ENCODE data around the gene CSAG1. TPM values are rescaled to one million over a fixed set of nuclear protein-coding genes. Genes with fewer than 3 reads are reported as not detected.
A peak's percentile ranks its signal among the peaks of the same experiment; 100 is the strongest.
"Not testable (repeated sequence)": the region's sequence is repeated elsewhere in the genome, so short reads cannot be mapped to it uniquely, and the experiment has no call there.

Gene CSAG1
- total and polyA plus RNA-seq, 10 donors = 0.21 TPM; not detected in 9

GRCh38 chrX:152725409-152725808, 8.1 kb downstream of the CSAG1 start:
- no peaks in the 10 kb centered on the region for H3K4me1 ChIP-seq
- H3K36me3 ChIP-seq = no peaks in the 10 kb centered on the region
- H3K27me3 ChIP-seq (replicated peaks in 1 of 7) = no peaks in the 10 kb centered on the region
- no peak overlapping the region for H3K4me3 ChIP-seq
- H3K9me3 ChIP-seq = no peaks in the 10 kb centered on the region
- WGBS, 5 donors = 61 to 90% (median 75%) methylated on average over 4 to 7 of the region's 7 CpGs
- no peak for TF ChIP-seq POLR2A (IDR thresholded peaks at IDR 0.05)
- TF ChIP-seq, protein P1, sequence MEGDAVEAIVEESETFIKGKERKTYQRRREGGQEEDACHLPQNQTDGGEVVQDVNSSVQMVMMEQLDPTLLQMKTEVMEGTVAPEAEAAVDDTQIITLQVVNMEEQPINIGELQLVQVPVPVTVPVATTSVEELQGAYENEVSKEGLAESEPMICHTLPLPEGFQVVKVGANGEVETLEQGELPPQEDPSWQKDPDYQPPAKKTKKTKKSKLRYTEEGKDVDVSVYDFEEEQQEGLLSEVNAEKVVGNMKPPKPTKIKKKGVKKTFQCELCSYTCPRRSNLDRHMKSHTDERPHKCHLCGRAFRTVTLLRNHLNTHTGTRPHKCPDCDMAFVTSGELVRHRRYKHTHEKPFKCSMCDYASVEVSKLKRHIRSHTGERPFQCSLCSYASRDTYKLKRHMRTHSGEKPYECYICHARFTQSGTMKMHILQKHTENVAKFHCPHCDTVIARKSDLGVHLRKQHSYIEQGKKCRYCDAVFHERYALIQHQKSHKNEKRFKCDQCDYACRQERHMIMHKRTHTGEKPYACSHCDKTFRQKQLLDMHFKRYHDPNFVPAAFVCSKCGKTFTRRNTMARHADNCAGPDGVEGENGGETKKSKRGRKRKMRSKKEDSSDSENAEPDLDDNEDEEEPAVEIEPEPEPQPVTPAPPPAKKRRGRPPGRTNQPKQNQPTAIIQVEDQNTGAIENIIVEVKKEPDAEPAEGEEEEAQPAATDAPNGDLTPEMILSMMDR (IDR thresholded peaks at IDR 0.05 in 8 of 11, conservative IDR thresholded peaks at IDR 0.05 in 3 of 11) = no peak
- TF ChIP-seq POLR2AphosphoS5 (IDR thresholded peaks at IDR 0.05) = no peak
- DNase-seq = peak; percentile 24
- H3K27ac ChIP-seq = no peak overlapping the region
- intact Hi-C loops (cut with DNase I; ENCODE audit: low total_unique reads) = no loop called here

DNA sequence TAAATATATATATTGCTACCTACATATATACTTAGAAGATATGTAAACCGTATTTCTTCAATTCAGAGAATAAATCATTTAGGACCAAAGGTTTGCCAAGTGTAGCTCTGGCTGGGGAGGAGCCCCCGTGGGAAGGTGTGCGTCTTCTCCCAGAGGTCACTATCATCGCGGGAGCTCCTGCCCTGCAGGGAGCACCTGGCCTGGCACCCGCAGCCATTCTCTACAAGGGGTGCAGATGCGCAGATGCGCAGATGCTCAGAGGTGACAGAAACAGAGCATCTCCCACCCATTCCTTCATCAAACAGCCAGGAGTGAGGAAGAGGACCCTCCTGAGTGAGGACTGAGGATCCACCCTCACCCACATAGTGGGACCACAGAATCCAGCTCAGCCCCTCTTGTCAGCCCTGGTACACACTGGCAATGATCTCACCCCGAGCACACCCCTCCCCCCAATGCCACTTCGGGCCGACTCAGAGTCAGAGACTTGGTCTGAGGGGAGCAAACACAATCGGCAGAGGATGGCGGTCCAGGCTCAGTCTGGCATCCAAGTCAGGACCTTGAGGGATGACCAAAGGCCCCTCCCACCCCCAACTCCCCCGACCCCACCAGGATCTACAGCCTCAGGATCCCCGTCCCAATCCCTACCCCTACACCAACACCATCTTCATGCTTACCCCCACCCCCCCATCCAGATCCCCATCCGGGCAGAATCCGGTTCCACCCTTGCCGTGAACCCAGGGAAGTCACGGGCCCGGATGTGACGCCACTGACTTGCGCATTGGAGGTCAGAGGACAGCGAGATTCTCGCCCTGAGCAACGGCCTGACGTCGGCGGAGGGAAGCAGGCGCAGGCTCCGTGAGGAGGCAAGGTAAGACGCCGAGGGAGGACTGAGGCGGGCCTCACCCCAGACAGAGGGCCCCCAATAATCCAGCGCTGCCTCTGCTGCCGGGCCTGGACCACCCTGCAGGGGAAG, 19.4 kb downstream of the CSAG1 start, which contains the start of gene MAGEA2B:
Gene MAGEA2B, plus strand, starts transcription at position 814 of the 973 bp plus-strand sequence. CDS start 2,479 bp downstream, outside the sequence.
- H3K27me3 ChIP-seq (replicated peaks in 1 of 7); H3K27ac ChIP-seq; DNase-seq; H3K4me3 ChIP-seq; intact Hi-C loops (cut with DNase I; ENCODE audit: low total_unique reads); H3K36me3 ChIP-seq; H3K4me1 ChIP-seq; H3K9me3 ChIP-seq: not testable (repeated sequence)
- no CpG with 5 or more reads among the region's 35 CpGs for WGBS, 5 donors

DNA sequence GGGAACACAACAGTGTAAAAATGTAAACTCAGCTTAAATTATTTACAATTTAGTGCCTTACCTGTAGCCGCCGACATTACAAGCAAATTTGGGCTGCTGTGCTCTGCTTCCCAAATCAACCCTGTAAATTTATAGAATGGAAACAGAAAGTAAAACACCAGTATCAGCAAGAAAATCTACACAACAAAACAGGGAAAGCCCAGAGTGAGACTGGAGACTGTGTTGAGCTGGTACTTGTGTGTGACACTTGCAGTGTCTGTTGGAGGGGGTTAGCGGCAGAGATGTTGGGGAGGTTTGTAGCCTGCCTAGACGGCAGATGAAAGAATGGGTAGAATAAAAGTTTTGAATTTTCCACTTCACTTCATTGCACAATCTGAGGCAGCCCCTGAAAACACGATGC, 20.3 kb downstream of the CSAG1 start:
- H3K36me3 ChIP-seq; intact Hi-C loops (cut with DNase I; ENCODE audit: low total_unique reads); H3K27ac ChIP-seq; H3K27me3 ChIP-seq (replicated peaks in 1 of 7); DNase-seq; H3K4me1 ChIP-seq; H3K9me3 ChIP-seq; H3K4me3 ChIP-seq: not testable (repeated sequence)
- WGBS, 5 donors = no CpG with 5 or more reads among the region's 5 CpGs

DNA sequence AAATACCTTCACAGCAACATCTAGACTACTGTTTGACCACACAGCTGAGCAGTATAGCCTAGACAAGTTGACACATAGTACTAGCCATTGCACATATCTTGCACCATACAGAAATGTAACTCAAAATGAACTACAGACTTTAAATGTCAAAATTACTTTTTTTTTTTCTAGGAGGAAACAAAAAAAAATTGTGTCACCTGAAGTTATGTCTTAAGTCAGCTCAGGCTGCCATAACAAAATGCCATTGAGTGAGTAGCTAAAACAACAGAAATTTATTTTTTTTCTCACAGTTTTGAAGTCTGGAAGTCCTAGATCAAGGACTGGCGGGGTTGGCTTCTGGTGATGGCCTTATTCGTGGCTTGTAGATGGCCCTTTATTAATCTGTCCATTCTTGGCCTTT, 24.3 kb downstream of the CSAG1 start, which contains the start of gene CSAG2:
Gene CSAG2, minus strand, starts transcription at position 101 of the 400 bp plus-strand sequence. CDS start 161 bp downstream, outside the sequence.
- H3K4me1 ChIP-seq; H3K36me3 ChIP-seq; H3K27me3 ChIP-seq (replicated peaks in 1 of 7); H3K4me3 ChIP-seq; DNase-seq; H3K27ac ChIP-seq; intact Hi-C loops (cut with DNase I; ENCODE audit: low total_unique reads); H3K9me3 ChIP-seq: not testable (repeated sequence)
- no CpG with 5 or more reads among the region's 2 CpGs for WGBS, 5 donors

DNA sequence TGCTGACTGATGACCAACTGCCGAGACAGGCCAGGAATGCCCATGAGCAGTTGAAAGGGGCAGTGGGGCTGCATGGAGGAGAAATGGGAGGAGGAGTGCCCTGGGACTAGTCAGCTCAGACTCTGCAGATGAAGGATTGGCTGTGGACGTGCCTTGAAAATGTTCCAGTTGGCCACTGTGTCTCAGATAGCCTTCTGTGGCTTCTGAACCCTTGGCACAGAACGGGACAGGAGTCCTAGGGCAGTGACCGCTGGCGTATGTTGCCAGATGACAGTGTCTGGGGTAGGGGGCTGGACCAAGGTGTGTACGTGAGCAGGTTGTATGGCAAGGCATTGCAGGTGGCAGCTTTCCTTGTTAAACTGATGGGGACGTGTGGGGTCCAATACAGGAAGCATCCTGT, 27.0 kb downstream of the CSAG1 start:
- DNase-seq = not testable (repeated sequence)
- 72 to 92% (median 84%) methylated on average over 2 to 4 of the region's 7 CpGs; no CpG with 5 or more reads in 1 of the 5 donors for WGBS, 5 donors

GRCh38 chrX:152700390-152700789, 33.1 kb downstream of the CSAG1 start:
- H3K27ac ChIP-seq; H3K27me3 ChIP-seq (replicated peaks in 1 of 7); H3K4me1 ChIP-seq; H3K9me3 ChIP-seq; H3K36me3 ChIP-seq; intact Hi-C loops (cut with DNase I; ENCODE audit: low total_unique reads); H3K4me3 ChIP-seq: not testable (repeated sequence)
- 78 to 91% (median 86%) methylated on average over 1 to 4 of the region's 5 CpGs; no CpG with 5 or more reads in 1 of the 5 donors for WGBS, 5 donors
- peak; percentile 71 for DNase-seq

More for the DNA sequence above, 27.0 kb downstream of the CSAG1 start:
- H3K27ac ChIP-seq; H3K27me3 ChIP-seq (replicated peaks in 1 of 7); H3K9me3 ChIP-seq; intact Hi-C loops (cut with DNase I; ENCODE audit: low total_unique reads); H3K36me3 ChIP-seq; H3K4me1 ChIP-seq; H3K4me3 ChIP-seq: not testable (repeated sequence)

DNA sequence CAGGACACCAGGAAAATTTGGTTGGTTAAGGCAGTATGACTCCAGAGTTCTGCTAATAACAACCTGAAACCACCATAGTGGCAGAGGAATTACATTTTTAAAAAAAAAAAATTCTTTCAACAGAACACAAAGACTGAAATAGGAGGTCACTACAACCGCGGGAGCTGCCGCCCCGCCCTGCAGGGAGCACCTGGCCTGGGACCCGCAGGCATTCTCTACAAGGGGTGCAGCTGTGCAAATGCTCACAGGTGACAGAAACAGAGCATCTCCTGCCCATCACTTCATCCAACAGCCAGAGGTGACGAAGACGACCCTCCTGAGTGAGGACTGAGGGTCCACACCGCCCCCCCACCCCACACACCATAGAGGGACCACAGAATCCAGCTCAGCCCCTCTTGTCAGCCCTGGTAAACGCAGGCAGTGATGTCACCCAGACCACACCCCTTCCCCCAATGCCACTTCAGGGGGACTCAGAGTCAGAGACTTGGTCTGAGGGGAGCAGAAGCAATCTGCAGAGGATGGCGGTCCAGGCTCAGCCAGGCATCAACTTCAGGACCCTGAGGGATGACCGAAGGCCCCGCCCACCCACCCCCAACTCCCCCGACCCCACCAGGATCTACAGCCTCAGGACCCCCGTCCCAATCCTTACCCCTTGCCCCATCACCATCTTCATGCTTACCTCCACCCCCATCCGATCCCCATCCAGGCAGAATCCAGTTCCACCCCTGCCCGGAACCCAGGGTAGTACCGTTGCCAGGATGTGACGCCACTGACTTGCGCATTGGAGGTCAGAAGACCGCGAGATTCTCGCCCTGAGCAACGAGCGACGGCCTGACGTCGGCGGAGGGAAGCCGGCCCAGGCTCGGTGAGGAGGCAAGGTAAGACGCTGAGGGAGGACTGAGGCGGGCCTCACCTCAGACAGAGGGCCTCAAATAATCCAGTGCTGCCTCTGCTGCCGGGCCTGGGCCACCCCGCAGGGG, 35.3 kb downstream of the CSAG1 start, which contains the start of gene MAGEA3:
Gene MAGEA3, plus strand, starts transcription at position 843 of the 980 bp plus-strand sequence. CDS start 2,039 bp downstream, outside the sequence.
- H3K36me3 ChIP-seq; intact Hi-C loops (cut with DNase I; ENCODE audit: low total_unique reads); H3K27me3 ChIP-seq (replicated peaks in 1 of 7); H3K4me1 ChIP-seq; H3K9me3 ChIP-seq; H3K27ac ChIP-seq; DNase-seq; H3K4me3 ChIP-seq: not testable (repeated sequence)
- 67 to 91% (median 75%) methylated on average over 2 to 4 of the region's 34 CpGs; no CpG with 5 or more reads in 2 of the 5 donors for WGBS, 5 donors

- H3K4me3 ChIP-seq; H3K9me3 ChIP-seq; H3K36me3 ChIP-seq; H3K4me1 ChIP-seq; H3K27me3 ChIP-seq (replicated peaks in 1 of 7); H3K27ac ChIP-seq; intact Hi-C loops (cut with DNase I; ENCODE audit: low total_unique reads); DNase-seq: not testable (repeated sequence)
- no CpG with 5 or more reads among the region's 3 CpGs for WGBS, 5 donors
These were observed 52.5 kb downstream of the CSAG1 start for GRCh38 chrX:152681012-152681411.
